Gastrocnemius medialis (tissue), 4 donors: ENCODE results near the gene TMEM60. TPM values are rescaled to one million over a fixed set of nuclear protein-coding genes. Genes with fewer than 3 reads are reported as not detected.

Experiments used
- ATAC-seq, 2 donors: fragments of 150-250 bp; one replicate each; pipeline ENCODE4 v1.9.1; 2016
- DNase-seq, 2 donors: peaks; one replicate each; pipeline ENCODE4 v3.0.0-alpha.2; 2019
- H3K27ac ChIP-seq, 4 donors: fragments of 200-600 bp; sonication (generic); 1 replicate in 1 of 4; 2 replicates in 3 of 4; pipeline ENCODE4 v1.5.1; 2016 to 2018; ENCODE audit warnings: mild to moderate bottlenecking in 2 of 4, moderate library complexity in 1 of 4
- H3K27me3 ChIP-seq, 3 donors: fragments of 200-600 bp; sonication (generic) in 2 of 3; 1 replicate in 1 of 3; 2 replicates in 2 of 3; pipeline versions ENCODE4 v1.5.1 to v1.6.0; 2016 to 2019; ENCODE audit warnings: mild to moderate bottlenecking in 1 of 3, moderate library complexity in 1 of 3
- H3K36me3 ChIP-seq, 2 donors: fragments of 200-600 bp; sonication (generic) in 1 of 2; one replicate each; pipeline ENCODE4 v1.5.1; 2017 to 2018
- H3K4me1 ChIP-seq, 2 donors: fragments of 200-600 bp; sonication (generic) in 1 of 2; one replicate each; pipeline ENCODE4 v1.5.1; 2016 to 2017; ENCODE audit warnings: mild to moderate bottlenecking in 2 of 2
- H3K4me3 ChIP-seq, 4 donors: fragments of 200-600 bp; sonication (generic) in 3 of 4; 1 replicate in 1 of 4; 2 replicates in 3 of 4; pipeline ENCODE4 v1.5.1; 2016 to 2019; ENCODE audit warnings: mild to moderate bottlenecking in 2 of 4
- H3K9me3 ChIP-seq, 3 donors: fragments of 200-600 bp; sonication (generic) in 2 of 3; 1 replicate in 1 of 3; 2 replicates in 2 of 3; pipeline ENCODE4 v1.5.1; 2016 to 2019
- CTCF ChIP-seq, 5 experiments: fragments of 450-650 bp in 3 of 5; fragments of 200-600 bp in 2 of 5; sonication (generic) in 2 of 5; IDR thresholded peaks in 4 of 5; conservative IDR thresholded peaks in 1 of 5; 1 replicate in 4 of 5; 2 replicates in 1 of 5; pipeline ENCODE4 v1.5.1; 2016 to 2019; ENCODE audit warnings: antibody characterized with exemption in 5 of 5, mild to moderate bottlenecking in 3 of 5, moderate library complexity in 3 of 5
- POLR2A ChIP-seq, 2 donors: fragments of 450-650 bp; IDR thresholded peaks; one replicate each; pipeline ENCODE4 v1.6.1; 2017; ENCODE audit warnings: antibody characterized with exemption in 2 of 2, mild to moderate bottlenecking in 2 of 2, moderate library complexity in 2 of 2
- in situ Hi-C, 4 donors: fragments of 200-750 bp; cut with MboI; loops; one replicate each; pipeline versions ENCODE4 v1.15.0 to v1.8.0; 2017; ENCODE audit warnings: low sequenced_read_pairs in 4 of 4
- intact Hi-C: fragments of 100-400 bp; cut with DNase I; formaldehyde crosslinking; loops from one replicate; pipeline ENCODE4 v1.15.1; 2023; ENCODE audit warnings: low total_unique reads
- total RNA-seq, 4 donors: library from RNA; depleted of rRNA; stranded (reverse); fragments of >200 nt; gene quantifications; one replicate each; pipeline versions ENCODE4 v1.1.0 to v1.2.3, GENCODE V29; 2016

TMEM60 gene
- total RNA-seq, 4 donors from 2014 or later = 7.0 to 26.9 (median 13.3) TPM

- no peak overlapping the region for H3K27ac ChIP-seq
- H3K27me3 ChIP-seq = no peaks in the 10 kb centered on the region
- no peak for DNase-seq
- TF ChIP-seq POLR2A (IDR thresholded peaks at IDR 0.05) = no peak
- no peak for TF ChIP-seq CTCF (IDR thresholded peaks at IDR 0.05 in 4 of 5, conservative IDR thresholded peaks at IDR 0.05 in 1 of 5)
- no peak for ATAC-seq
- in situ Hi-C loops = loop anchor here in 1 of 4 donors (25.0 kb wide), 1 partner anchor 224 kb away; the partner anchor contains the start of gene PTPN12
- intact Hi-C loops = no loop called here
- H3K9me3 ChIP-seq = no peaks in the 10 kb centered on the region
- no peaks in the 10 kb centered on the region for H3K36me3 ChIP-seq
- H3K4me3 ChIP-seq = no peak overlapping the region
- H3K4me1 ChIP-seq = peaks cover 25 to 39% of the 10 kb centered on the region in 2 donors
Observed at GRCh38 chr7:77760809-77761453, 37.3 kb downstream of the TMEM60 start.

- Histone ChIP-seq H3K36me3 (no peaks in the 10 kb centered on the region), H3K27me3 (no peaks in the 10 kb centered on the region), H3K27ac (peak overlapping the region; percentile 24 to 57 (median 48)), H3K4me1 (peaks cover 25 to 39% of the 10 kb centered on the region in 2 donors), H3K9me3 (no peaks in the 10 kb centered on the region), H3K4me3 (no peak overlapping the region)
- in situ Hi-C loops = loop anchor here in 3 of 4 donors (5.0 to 25.0 kb wide), 4 partner anchors 105 to 325 kb away; partner anchors contain the start of gene PTPN12 (in 1 of the 3)
- DNase-seq = peak; percentile 27 to 44
- intact Hi-C loops = loop anchor here (2.0 to 10.0 kb wide), 4 partner anchors 63 to 325 kb away; partner anchors contain the start of gene RSBN1L
- peak; percentile 69 to 78 for ATAC-seq
- TF ChIP-seq POLR2A (IDR thresholded peaks at IDR 0.05) = no peak
- peak; percentile 80 to 91 (median 81) for TF ChIP-seq CTCF (IDR thresholded peaks at IDR 0.05 in 4 of 5, conservative IDR thresholded peaks at IDR 0.05 in 1 of 5)
Observed at GRCh38 chr7:77759294-77759889, 38.8 kb downstream of the TMEM60 start.

- no peak for TF ChIP-seq POLR2A (IDR thresholded peaks at IDR 0.05)
- no peak for TF ChIP-seq CTCF (IDR thresholded peaks at IDR 0.05 in 4 of 5, conservative IDR thresholded peaks at IDR 0.05 in 1 of 5)
- in situ Hi-C loops = loop anchor here in 3 of 4 donors (5.0 to 25.0 kb wide), 4 partner anchors 103 to 323 kb away; partner anchors contain the start of gene PTPN12 (in 1 of the 3)
- no peak for ATAC-seq
Observed at GRCh38 chr7:77757589-77757988, 40.6 kb downstream of the TMEM60 start.

GRCh38 chr7:77753173-77753572, 45.1 kb downstream of the TMEM60 start:
- H3K9me3 ChIP-seq = no peaks in the 10 kb centered on the region
- in situ Hi-C loops (loop anchor here (5.0 to 25.0 kb wide), 5 partner anchors 91 to 318 kb away; partner anchors contain the start of gene PTPN12 (in 1 of the 4)), intact Hi-C loops (loop anchor here (10.0 kb wide), 1 partner anchor 318 kb away; no protein-coding TSS in a partner anchor)
- no peaks in the 10 kb centered on the region for H3K27me3 ChIP-seq
- H3K36me3 ChIP-seq = no peaks in the 10 kb centered on the region
- TF ChIP-seq POLR2A (IDR thresholded peaks at IDR 0.05) (no peak), CTCF (IDR thresholded peaks at IDR 0.05 in 4 of 5, conservative IDR thresholded peaks at IDR 0.05 in 1 of 5) (no peak)
- ATAC-seq (no peak), DNase-seq (no peak)
- no peak overlapping the region for H3K4me3 ChIP-seq
- H3K27ac ChIP-seq = no peak overlapping the region
- H3K4me1 ChIP-seq = peaks cover 19 to 30% of the 10 kb centered on the region in 2 donors

More at GRCh38 chr7:77757589-77757988, 40.6 kb downstream of the TMEM60 start:
- no peak for DNase-seq
- Histone ChIP-seq H3K27me3 (no peaks in the 10 kb centered on the region), H3K4me3 (no peak overlapping the region), H3K4me1 (peaks cover 23 to 33% of the 10 kb centered on the region in 2 donors), H3K9me3 (no peaks in the 10 kb centered on the region), H3K36me3 (no peaks in the 10 kb centered on the region), H3K27ac (peak overlapping the region in 1 of 4 donors; percentile 15)
- intact Hi-C loops = loop anchor here (10.0 kb wide), 1 partner anchor 323 kb away; no protein-coding TSS in a partner anchor
